ENCODE results near the gene MYO3B.

Gene MYO3B

DNA sequence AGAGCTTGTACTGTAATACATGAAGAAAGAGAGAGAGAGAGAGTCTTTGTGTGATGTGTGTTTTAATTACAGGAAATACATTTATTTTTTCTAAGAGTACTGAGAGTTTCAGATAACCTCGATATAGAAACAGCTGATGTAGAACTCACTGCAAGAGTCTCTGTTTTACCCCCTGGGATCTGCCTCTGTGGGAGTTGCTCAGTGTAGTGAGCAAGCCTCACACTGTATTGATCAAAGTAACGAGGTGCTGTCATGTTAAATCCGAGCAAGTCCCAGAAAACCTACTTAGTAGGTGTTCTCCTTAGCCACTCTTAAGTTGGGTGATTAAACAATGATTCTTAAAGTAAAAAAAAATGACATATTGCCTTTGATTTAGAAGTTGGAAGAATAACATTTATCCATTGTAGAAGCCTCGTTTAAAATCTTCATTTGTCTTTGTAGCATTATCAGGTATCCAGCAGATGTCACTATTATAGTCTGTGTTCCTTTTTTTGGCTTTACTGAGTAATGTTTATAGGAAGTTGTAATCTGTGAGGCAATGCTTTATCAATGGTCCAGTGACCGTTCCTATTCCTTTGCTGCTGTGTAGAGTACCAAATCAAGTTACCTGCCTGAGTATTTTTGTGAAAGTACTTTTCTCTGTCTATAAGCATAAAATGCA lies 219.0 kb downstream of the MYO3B start:
- H2AK5ac ChIP-seq (ENCODE audit: low read length, severe bottlenecking) = no peak overlapping the region
- no peak overlapping the region for H3K18ac ChIP-seq (ENCODE audit: low read depth in 1 of 2, low read length in 2 of 2)
- no peak overlapping the region for H4K91ac ChIP-seq (ENCODE audit: low read length)
- H3K4me1 ChIP-seq (ENCODE audit: control insufficient read depth, insufficient read depth, low read depth, low read length) = no peaks in the 10 kb centered on the region
- H3K27me3 ChIP-seq (ENCODE audit: control insufficient read depth in 1 of 2, insufficient read depth in 1 of 2, low read length in 2 of 2) = peaks cover 20 to 33% of the 10 kb centered on the region in 2 experiments
- H3K79me1 ChIP-seq (replicated peaks; ENCODE audit: low read length, poor library complexity, severe bottlenecking) = no peaks in the 10 kb centered on the region
- H3K36me3 ChIP-seq (ENCODE audit: control insufficient read depth in 1 of 2, insufficient read depth in 2 of 2, low read depth in 1 of 2, low read length in 2 of 2) = no peaks in the 10 kb centered on the region
- no peak overlapping the region for H3K4me2 ChIP-seq (ENCODE audit: low read length, poor library complexity, severe bottlenecking)
- H3K9me3 ChIP-seq (ENCODE audit: control insufficient read depth, low read length) = no peaks in the 10 kb centered on the region
- no peak overlapping the region for H3K4me3 ChIP-seq (ENCODE audit: insufficient read depth in 1 of 2, low read depth in 1 of 2, low read length in 2 of 2)
- DNase-seq = peak; percentile 37
- H2BK120ac ChIP-seq (ENCODE audit: low read depth, low read length) = no peak overlapping the region
- no peak overlapping the region for H2BK15ac ChIP-seq (ENCODE audit: low read depth, poor library complexity, severe bottlenecking)
- no peak overlapping the region for H3K23ac ChIP-seq (ENCODE audit: low read length in 2 of 2)
- H4K8ac ChIP-seq (ENCODE audit: low read length) = no peak overlapping the region
- H2BK5ac ChIP-seq (ENCODE audit: low read depth, low read length, poor library complexity, severe bottlenecking) = no peak overlapping the region
- H3K9ac ChIP-seq (ENCODE audit: low read length) = no peak overlapping the region
- no peak overlapping the region for H3K14ac ChIP-seq (ENCODE audit: low read length in 2 of 2)
- H3K4ac ChIP-seq (ENCODE audit: low read depth in 1 of 2, low read length in 2 of 2) = no peak overlapping the region
- no peak overlapping the region for H3K27ac ChIP-seq (ENCODE audit: low read length, poor library complexity, severe bottlenecking)
- 71% methylated on average over 3 of the region's 5 CpGs for WGBS
- H2AFZ ChIP-seq (ENCODE audit: low read depth, low read length) = no peak overlapping the region
- no peak overlapping the region for H2BK12ac ChIP-seq (ENCODE audit: low read length in 2 of 2)

DNA sequence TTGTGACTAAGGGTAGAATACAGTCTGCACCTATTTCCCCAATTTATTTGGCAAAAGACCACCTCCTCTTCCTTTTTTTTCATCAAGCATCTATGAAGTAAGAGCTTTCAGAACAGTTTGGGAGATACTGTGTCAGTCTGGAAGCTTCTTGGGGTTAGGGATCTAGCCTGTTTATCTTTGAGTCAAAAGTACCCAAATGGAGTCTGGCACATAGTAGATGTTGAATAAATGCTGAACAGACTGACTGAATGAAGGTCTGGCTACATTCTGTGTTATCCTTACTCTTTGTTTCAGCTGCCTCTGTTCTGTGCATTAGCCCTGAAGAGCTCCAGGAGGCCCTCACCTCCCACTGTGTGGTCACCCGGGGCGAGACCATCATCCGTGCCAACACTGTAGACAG lies 223.2 kb downstream of the MYO3B start:
- Histone ChIP-seq H3K9ac (ENCODE audit: low read length) (no peak overlapping the region), H3K4ac (ENCODE audit: low read depth in 1 of 2, low read length in 2 of 2) (no peak overlapping the region), H4K91ac (ENCODE audit: low read length) (no peak overlapping the region), H2BK5ac (ENCODE audit: low read depth, low read length, poor library complexity, severe bottlenecking) (no peak overlapping the region), H2BK120ac (ENCODE audit: low read depth, low read length) (no peak overlapping the region), H3K9me3 (ENCODE audit: control insufficient read depth, low read length) (no peaks in the 10 kb centered on the region), H3K27ac (ENCODE audit: low read length, poor library complexity, severe bottlenecking) (no peak overlapping the region), H2AK5ac (ENCODE audit: low read length, severe bottlenecking) (no peak overlapping the region), H2AFZ (ENCODE audit: low read depth, low read length) (no peak overlapping the region), H3K4me3 (ENCODE audit: insufficient read depth in 1 of 2, low read depth in 1 of 2, low read length in 2 of 2) (no peak overlapping the region), H4K8ac (ENCODE audit: low read length) (no peak overlapping the region), H3K4me2 (ENCODE audit: low read length, poor library complexity, severe bottlenecking) (no peak overlapping the region), H3K27me3 (ENCODE audit: control insufficient read depth in 1 of 2, insufficient read depth in 1 of 2, low read length in 2 of 2) (peaks cover 25 to 32% of the 10 kb centered on the region in 2 experiments), H3K36me3 (ENCODE audit: control insufficient read depth in 1 of 2, insufficient read depth in 2 of 2, low read depth in 1 of 2, low read length in 2 of 2) (no peaks in the 10 kb centered on the region), H3K4me1 (ENCODE audit: control insufficient read depth, insufficient read depth, low read depth, low read length) (no peaks in the 10 kb centered on the region), H2BK15ac (ENCODE audit: low read depth, poor library complexity, severe bottlenecking) (no peak overlapping the region), H3K23ac (ENCODE audit: low read length in 2 of 2) (no peak overlapping the region), H3K79me1 (replicated peaks; ENCODE audit: low read length, poor library complexity, severe bottlenecking) (no peaks in the 10 kb centered on the region), H2BK12ac (ENCODE audit: low read length in 2 of 2) (no peak overlapping the region), H3K18ac (ENCODE audit: low read depth in 1 of 2, low read length in 2 of 2) (no peak overlapping the region), H3K14ac (ENCODE audit: low read length in 2 of 2) (no peak overlapping the region)
- WGBS = 97% methylated on average over 3 of the region's 3 CpGs
- DNase-seq = no peak

DNA sequence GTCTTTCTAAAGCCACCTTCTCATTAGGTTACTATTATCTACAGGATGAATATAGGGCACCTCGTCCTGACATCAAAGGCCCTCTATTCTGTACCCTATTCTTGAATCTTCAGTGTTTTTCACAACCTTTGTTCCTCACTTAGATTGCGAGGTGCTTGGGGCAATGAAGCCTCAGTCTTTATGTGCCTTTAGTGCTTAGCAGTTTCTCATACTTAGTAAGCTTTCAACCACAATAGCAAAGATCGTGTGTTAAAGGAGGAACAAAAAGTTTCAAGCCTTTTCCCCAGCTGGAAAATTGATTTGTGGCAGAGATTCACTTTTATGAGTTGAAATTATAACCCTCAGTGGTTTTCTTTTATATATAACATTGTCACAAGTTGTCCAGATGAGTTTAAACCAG lies 226.9 kb downstream of the MYO3B start:
- no peaks in the 10 kb centered on the region for H3K9me3 ChIP-seq (ENCODE audit: control insufficient read depth, low read length)
- H2BK15ac ChIP-seq (ENCODE audit: low read depth, poor library complexity, severe bottlenecking) = no peak overlapping the region
- no peak overlapping the region for H2BK5ac ChIP-seq (ENCODE audit: low read depth, low read length, poor library complexity, severe bottlenecking)
- 70% methylated on average over 2 of the region's 3 CpGs for WGBS
- H3K9ac ChIP-seq (ENCODE audit: low read length) = no peak overlapping the region
- no peaks in the 10 kb centered on the region for H3K79me1 ChIP-seq (replicated peaks; ENCODE audit: low read length, poor library complexity, severe bottlenecking)
- no peak overlapping the region for H3K23ac ChIP-seq (ENCODE audit: low read length in 2 of 2)
- H2AK5ac ChIP-seq (ENCODE audit: low read length, severe bottlenecking) = no peak overlapping the region
- no peak overlapping the region for H2AFZ ChIP-seq (ENCODE audit: low read depth, low read length)
- no peak overlapping the region for H3K4me3 ChIP-seq (ENCODE audit: insufficient read depth in 1 of 2, low read depth in 1 of 2, low read length in 2 of 2)
- no peak overlapping the region for H2BK12ac ChIP-seq (ENCODE audit: low read length in 2 of 2)
- no peak overlapping the region for H3K14ac ChIP-seq (ENCODE audit: low read length in 2 of 2)
- no peak overlapping the region for H3K4me2 ChIP-seq (ENCODE audit: low read length, poor library complexity, severe bottlenecking)
- H3K27me3 ChIP-seq (ENCODE audit: control insufficient read depth in 1 of 2, insufficient read depth in 1 of 2, low read length in 2 of 2) = peaks cover 33 to 36% of the 10 kb centered on the region in 2 experiments
- H3K4me1 ChIP-seq (ENCODE audit: control insufficient read depth, insufficient read depth, low read depth, low read length) = no peaks in the 10 kb centered on the region
- H2BK120ac ChIP-seq (ENCODE audit: low read depth, low read length) = no peak overlapping the region
- no peak overlapping the region for H4K8ac ChIP-seq (ENCODE audit: low read length)
- H3K27ac ChIP-seq (ENCODE audit: low read length, poor library complexity, severe bottlenecking) = no peak overlapping the region
- no peak overlapping the region for H3K4ac ChIP-seq (ENCODE audit: low read depth in 1 of 2, low read length in 2 of 2)
- H4K91ac ChIP-seq (ENCODE audit: low read length) = no peak overlapping the region
- H3K18ac ChIP-seq (ENCODE audit: low read depth in 1 of 2, low read length in 2 of 2) = no peak overlapping the region
- no peak for DNase-seq
- no peaks in the 10 kb centered on the region for H3K36me3 ChIP-seq (ENCODE audit: control insufficient read depth in 1 of 2, insufficient read depth in 2 of 2, low read depth in 1 of 2, low read length in 2 of 2)

DNA sequence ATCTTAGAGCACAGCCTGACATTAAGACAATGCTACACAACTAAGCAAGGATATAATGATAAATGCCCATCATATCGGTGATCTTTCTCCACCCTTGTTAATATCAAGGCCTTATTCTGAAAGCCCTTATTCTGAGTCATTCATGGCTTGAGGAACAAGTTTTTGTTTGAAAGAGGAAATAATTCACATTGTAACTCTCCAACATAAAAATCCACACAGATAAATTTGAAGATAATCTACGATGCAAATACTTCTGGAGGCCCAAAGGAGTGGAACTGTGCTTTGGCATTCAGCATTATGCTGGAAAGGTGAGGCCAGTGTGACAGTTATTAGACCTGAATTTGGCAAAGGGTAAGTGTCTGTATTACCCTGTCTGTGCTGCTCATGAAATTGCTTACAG lies 227.4 kb downstream of the MYO3B start:
- no peak for DNase-seq
- Histone ChIP-seq H4K91ac (ENCODE audit: low read length) (no peak overlapping the region), H3K9me3 (ENCODE audit: control insufficient read depth, low read length) (no peaks in the 10 kb centered on the region), H3K4me1 (ENCODE audit: control insufficient read depth, insufficient read depth, low read depth, low read length) (no peaks in the 10 kb centered on the region), H3K4ac (ENCODE audit: low read depth in 1 of 2, low read length in 2 of 2) (no peak overlapping the region), H3K18ac (ENCODE audit: low read depth in 1 of 2, low read length in 2 of 2) (no peak overlapping the region), H3K23ac (ENCODE audit: low read length in 2 of 2) (no peak overlapping the region), H3K27me3 (ENCODE audit: control insufficient read depth in 1 of 2, insufficient read depth in 1 of 2, low read length in 2 of 2) (peaks cover 33 to 36% of the 10 kb centered on the region in 2 experiments), H3K36me3 (ENCODE audit: control insufficient read depth in 1 of 2, insufficient read depth in 2 of 2, low read depth in 1 of 2, low read length in 2 of 2) (no peaks in the 10 kb centered on the region), H2AK5ac (ENCODE audit: low read length, severe bottlenecking) (no peak overlapping the region), H3K9ac (ENCODE audit: low read length) (no peak overlapping the region), H4K8ac (ENCODE audit: low read length) (no peak overlapping the region), H2BK12ac (ENCODE audit: low read length in 2 of 2) (no peak overlapping the region), H3K79me1 (replicated peaks; ENCODE audit: low read length, poor library complexity, severe bottlenecking) (no peaks in the 10 kb centered on the region), H2BK120ac (ENCODE audit: low read depth, low read length) (no peak overlapping the region), H2BK5ac (ENCODE audit: low read depth, low read length, poor library complexity, severe bottlenecking) (no peak overlapping the region), H3K4me2 (ENCODE audit: low read length, poor library complexity, severe bottlenecking) (no peak overlapping the region), H3K4me3 (ENCODE audit: insufficient read depth in 1 of 2, low read depth in 1 of 2, low read length in 2 of 2) (no peak overlapping the region), H2AFZ (ENCODE audit: low read depth, low read length) (no peak overlapping the region), H3K27ac (ENCODE audit: low read length, poor library complexity, severe bottlenecking) (no peak overlapping the region), H3K14ac (ENCODE audit: low read length in 2 of 2) (no peak overlapping the region), H2BK15ac (ENCODE audit: low read depth, poor library complexity, severe bottlenecking) (no peak overlapping the region)
- 93% methylated on average over 2 of the region's 2 CpGs for WGBS
